SIG-M5 treated with dmso at 0.1 percent for 504 hours (cell line): ENCODE results near the gene NPNT.
A peak's percentile ranks its signal among the peaks of the same experiment; 100 is the strongest.

ENCODE experiments used
- DNase-seq: peaks from one replicate; lab custom pipeline; 2025; ENCODE audit not compliant: unreplicated experiment; lab: John Stamatoyannopoulos, UW

Gene NPNT

GRCh38 chr4:105969575-105969974 lies 74.3 kb downstream of the NPNT start:
- DNase-seq, result no peak

GRCh38 chr4:105970371-105970770 lies 75.1 kb downstream of the NPNT start:
- no peak for DNase-seq

GRCh38 chr4:105971036-105971435 lies 75.8 kb downstream of the NPNT start:
- DNase-seq, result no peak

- DNase-seq, result no peak
Observed at GRCh38 chr4:105972946-105973621, 77.8 kb downstream of the NPNT start.

- DNase-seq, result no peak
Observed at GRCh38 chr4:105976915-105977314, 81.6 kb downstream of the NPNT start.

GRCh38 chr4:105978684-105979296 lies 83.5 kb downstream of the NPNT start:
- no peak for DNase-seq

- DNase-seq, result no peak
Observed at GRCh38 chr4:105979506-105979905, 84.2 kb downstream of the NPNT start.

GRCh38 chr4:105988671-105989070 lies 93.4 kb downstream of the NPNT start:
- DNase-seq, result no peak

GRCh38 chr4:105989485-105990242 lies 94.4 kb downstream of the NPNT start:
- no peak for DNase-seq

GRCh38 chr4:105990933-105991332 lies 95.7 kb downstream of the NPNT start:
- DNase-seq, result peak; percentile 46

- no peak for DNase-seq
Observed at GRCh38 chr4:105991726-105992125, 96.5 kb downstream of the NPNT start.

- DNase-seq, result no peak
Observed at GRCh38 chr4:105992641-105993305, 97.5 kb downstream of the NPNT start.

GRCh38 chr4:105994061-105994460 lies 98.8 kb downstream of the NPNT start:
- no peak for DNase-seq

GRCh38 chr4:105994841-105995501 lies 99.7 kb downstream of the NPNT start:
- no peak for DNase-seq

GRCh38 chr4:105996845-105997244 lies 101.6 kb downstream of the NPNT start:
- no peak for DNase-seq

GRCh38 chr4:105998171-105999063 lies 103.1 kb downstream of the NPNT start:
- DNase-seq, result no peak

GRCh38 chr4:106002994-106003393 lies 107.7 kb downstream of the NPNT start:
- DNase-seq, result no peak

- no peak for DNase-seq
Observed at GRCh38 chr4:106010761-106011160, 115.5 kb downstream of the NPNT start.

GRCh38 chr4:106011387-106011786 lies 116.1 kb downstream of the NPNT start:
- no peak for DNase-seq

- no peak for DNase-seq
Observed at GRCh38 chr4:106017975-106018374, 122.7 kb downstream of the NPNT start.
